GM18498 (cell line): ENCODE results near the gene PPP1R3E.
"Not testable (repeated sequence)": the region's sequence is repeated elsewhere in the genome, so short reads cannot be mapped to it uniquely, and the experiment has no call there.

Source experiments
- ATAC-seq: cut with Tn5 transposase; IDR thresholded peaks from one replicate; pipeline ENCODE4 v1.9.1; 2021; ENCODE audit warnings: mild to moderate bottlenecking, moderate library complexity; ENCODE audit not compliant: unreplicated experiment

Gene PPP1R3E

GRCh38 chr14:23302290-23303225 is at the start of gene PPP1R3E:
PPP1R3E (minus strand) TSS chr14:23302859; CDS start chr14:23302576, 283 bp downstream.
- ATAC-seq: peak; percentile 32

GRCh38 chr14:23351681-23352505 is 49.2 kb upstream of the PPP1R3E start:
- no peak for ATAC-seq

- no peak for ATAC-seq
Observed at GRCh38 chr14:23349156-23349845, 46.6 kb upstream of the PPP1R3E start.

GRCh38 chr14:23348297-23348655 is 45.6 kb upstream of the PPP1R3E start:
- no peak for ATAC-seq

GRCh38 chr14:23347406-23348296 is 45.0 kb upstream of the PPP1R3E start:
- no peak for ATAC-seq

- no peak for ATAC-seq
Observed at GRCh38 chr14:23346693-23347405, 44.2 kb upstream of the PPP1R3E start.

GRCh38 chr14:23345987-23346692 is 43.5 kb upstream of the PPP1R3E start:
- no peak for ATAC-seq

GRCh38 chr14:23344481-23344880 is 41.8 kb upstream of the PPP1R3E start:
- no peak for ATAC-seq

GRCh38 chr14:23339506-23340268 is 37.0 kb upstream of the PPP1R3E start:
- no peak for ATAC-seq

GRCh38 chr14:23335623-23336022 is 33.0 kb upstream of the PPP1R3E start:
- no peak for ATAC-seq

- ATAC-seq: no peak
Observed at GRCh38 chr14:23327947-23328744, 25.5 kb upstream of the PPP1R3E start.

- no peak for ATAC-seq
Observed at GRCh38 chr14:23326491-23327332, 24.1 kb upstream of the PPP1R3E start.

GRCh38 chr14:23325746-23326145 is 23.1 kb upstream of the PPP1R3E start:
- not testable (repeated sequence) for ATAC-seq

- ATAC-seq: no peak
Observed at GRCh38 chr14:23324993-23325392, 22.3 kb upstream of the PPP1R3E start.

GRCh38 chr14:23324455-23324846 is 21.8 kb upstream of the PPP1R3E start:
- no peak for ATAC-seq

GRCh38 chr14:23323838-23324454 is 21.3 kb upstream of the PPP1R3E start:
- ATAC-seq: no peak
